Measurements from ENCODE around the gene PTCRA. TPM values are rescaled to one million over a fixed set of nuclear protein-coding genes. Genes with fewer than 3 reads are reported as not detected.

PTCRA gene
- total RNA-seq, 1 donor from 2014 or later = 2.6 TPM

GRCh38 chr6:42970871-42971612, 55.2 kb downstream of the PTCRA start:
- DNase-seq (ENCODE audit: low spot score) = no peak

GRCh38 chr6:42971746-42972327, 56.0 kb downstream of the PTCRA start:
- DNase-seq (ENCODE audit: low spot score) = no peak

- no peak for DNase-seq (ENCODE audit: low spot score)
Measured at GRCh38 chr6:42973926-42974325, 58.1 kb downstream of the PTCRA start.

- DNase-seq (ENCODE audit: low spot score) = no peak
Measured at GRCh38 chr6:42974919-42975505, 59.2 kb downstream of the PTCRA start.

Other genes with a start within 250 kb of the PTCRA start
- 1.4 TPM for gene PRPH2, start 193.5 kb upstream of the PTCRA start, total RNA-seq (ENCODE audit: insufficient read depth, low replicate concordance)
- 29.4 TPM for gene TBCC, start 169.9 kb upstream of the PTCRA start, total RNA-seq (ENCODE audit: insufficient read depth, low replicate concordance)
- gene BICRAL, start 134.0 kb upstream of the PTCRA start, total RNA-seq (ENCODE audit: insufficient read depth, low replicate concordance) = 10.8 TPM
- gene RPL7L1, start 36.4 kb upstream of the PTCRA start, total RNA-seq (ENCODE audit: insufficient read depth, low replicate concordance) = 77.3 TPM
- 14.4 TPM for gene CNPY3, start 13.4 kb downstream of the PTCRA start, total RNA-seq (ENCODE audit: insufficient read depth, low replicate concordance)
- not detected for gene GNMT, start 44.7 kb downstream of the PTCRA start, total RNA-seq (ENCODE audit: insufficient read depth, low replicate concordance)
- 9.4 TPM for gene PEX6, start 63.1 kb downstream of the PTCRA start, total RNA-seq (ENCODE audit: insufficient read depth, low replicate concordance)
- gene PPP2R5D, start 68.5 kb downstream of the PTCRA start, total RNA-seq (ENCODE audit: insufficient read depth, low replicate concordance) = 26.7 TPM
- gene MEA1, start 97.9 kb downstream of the PTCRA start, total RNA-seq (ENCODE audit: insufficient read depth, low replicate concordance) = 56.1 TPM
- gene KLHDC3, start 98.2 kb downstream of the PTCRA start, total RNA-seq (ENCODE audit: insufficient read depth, low replicate concordance) = 135 TPM
- gene RRP36, start 105.6 kb downstream of the PTCRA start, total RNA-seq (ENCODE audit: insufficient read depth, low replicate concordance) = 26.2 TPM
- 27.0 TPM for gene CUL7, start 137.8 kb downstream of the PTCRA start, total RNA-seq (ENCODE audit: insufficient read depth, low replicate concordance)
- gene MRPL2, start 143.4 kb downstream of the PTCRA start, total RNA-seq (ENCODE audit: insufficient read depth, low replicate concordance) = 12.8 TPM
- gene KLC4, start 143.6 kb downstream of the PTCRA start, total RNA-seq (ENCODE audit: insufficient read depth, low replicate concordance) = 14.4 TPM
- 196 TPM for gene PTK7, start 160.3 kb downstream of the PTCRA start, total RNA-seq (ENCODE audit: insufficient read depth, low replicate concordance)